22Rv1 (cell line): ENCODE measurements around the gene MVP.

Experiments
- CTCF ChIP-seq: fragments of 450-650 bp; IDR thresholded peaks from 2 replicates; pipeline ENCODE4 v1.5.1; 2017; ENCODE audit warnings: mild to moderate bottlenecking
- ZFX ChIP-seq: fragments of 450-650 bp; IDR thresholded peaks from 2 replicates; pipeline ENCODE4 v1.6.1; 2017; ENCODE audit warnings: antibody characterized with exemption, borderline replicate concordance

- TF ChIP-seq CTCF (no peak), ZFX (no peak)
These were observed 19.6 kb downstream of the MVP start for GRCh38 chr16:29839822-29840221.
